ENCODE results near the gene SLCO2A1. TPM values are rescaled to one million over a fixed set of nuclear protein-coding genes. Genes with fewer than 3 reads are reported as not detected.
"Not testable (repeated sequence)": the region's sequence is repeated elsewhere in the genome, so short reads cannot be mapped to it uniquely, and the experiment has no call there.

Gene SLCO2A1
- polyA plus RNA-seq, 1 donor (not counting 4 experiments of a cell fraction or from before 2014, with no cell fraction given), result 0.80 TPM

DNA sequence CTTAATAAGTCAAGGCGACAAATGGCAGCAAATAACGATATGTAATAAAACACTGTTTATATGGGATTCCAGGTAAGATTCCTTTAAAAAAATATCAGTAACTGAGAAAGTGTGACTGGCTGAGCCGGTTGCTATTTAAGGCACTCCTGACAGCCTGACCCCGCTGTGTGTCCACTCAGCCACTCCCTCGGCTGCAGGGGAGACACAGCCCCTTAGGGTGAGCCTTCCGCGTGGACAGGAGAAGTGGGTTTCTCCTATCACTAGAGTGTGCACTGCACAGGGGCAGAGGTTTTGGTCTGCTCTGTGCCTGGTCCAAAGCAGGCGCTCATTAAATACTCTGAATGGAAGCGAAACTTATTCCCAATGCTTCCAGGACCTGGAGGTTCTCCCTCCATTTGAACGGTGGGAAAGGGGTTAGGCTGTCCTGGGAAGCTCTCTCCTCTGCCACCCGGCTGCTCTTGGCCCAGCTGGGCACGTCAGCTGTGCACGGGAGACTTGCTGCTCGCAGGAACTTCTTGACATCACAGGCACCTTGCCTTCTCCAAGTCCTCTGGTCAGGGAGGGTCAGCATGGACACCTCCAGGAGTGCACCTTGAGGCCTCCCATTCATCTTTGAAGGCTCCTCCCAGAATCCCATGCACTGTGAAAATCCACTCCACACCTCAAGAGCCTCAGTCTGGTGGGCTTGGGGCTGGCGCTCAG is 43.3 kb upstream of the SLCO2A1 start:
- Histone ChIP-seq H4K20me1 (ENCODE audit: control insufficient read depth, extremely low read depth, insufficient read depth, low read length) (no peaks in the 10 kb centered on the region), H2AFZ (ENCODE audit: control insufficient read depth, low read length) (no peak overlapping the region), H3K4me1 (ENCODE audit: control insufficient read depth, extremely low read depth, insufficient read depth, low read length) (no peaks in the 10 kb centered on the region), H3K9me1 (ENCODE audit: control insufficient read depth, extremely low read depth, insufficient read depth, low read length) (no peaks in the 10 kb centered on the region), H3K27ac (ENCODE audit: control insufficient read depth, insufficient read depth, low read length) (no peak overlapping the region), H3K9ac (ENCODE audit: control insufficient read depth, extremely low read depth, insufficient read depth, low read length) (no peak overlapping the region), H3K4me3 (ENCODE audit: control insufficient read depth in 2 of 3, extremely low read depth in 1 of 3, insufficient read depth in 2 of 3, low read depth in 1 of 3, low read length in 3 of 3) (no peak overlapping the region), H3K79me2 (ENCODE audit: control insufficient read depth, insufficient read depth, low read length) (no peaks in the 10 kb centered on the region), H3K9me3 (ENCODE audit: control insufficient read depth, low read depth, low read length) (no peaks in the 10 kb centered on the region), H3K4me2 (ENCODE audit: control insufficient read depth, extremely low read depth, insufficient read depth, low read depth, low read length) (no peak overlapping the region), H3K27me3 (ENCODE audit: control insufficient read depth, extremely low read depth, insufficient read depth, low read length) (no peaks in the 10 kb centered on the region), H3K36me3 (ENCODE audit: control insufficient read depth in 2 of 2, extremely low read depth in 1 of 2, insufficient read depth in 2 of 2, low read length in 2 of 2) (no peaks in the 10 kb centered on the region)
- FAIRE-seq, result no peak
- dilution Hi-C loops (cut with MboI; ENCODE audit: extremely low pct_ligation_motif_present, low sequenced_read_pairs), result no loop called here
- TF ChIP-seq EZH2 (IDR thresholded peaks at IDR 0.05; ENCODE audit: low read length), result no peak
- DNase-seq (ENCODE audit: low read depth, low spot score), result no peak

DNA sequence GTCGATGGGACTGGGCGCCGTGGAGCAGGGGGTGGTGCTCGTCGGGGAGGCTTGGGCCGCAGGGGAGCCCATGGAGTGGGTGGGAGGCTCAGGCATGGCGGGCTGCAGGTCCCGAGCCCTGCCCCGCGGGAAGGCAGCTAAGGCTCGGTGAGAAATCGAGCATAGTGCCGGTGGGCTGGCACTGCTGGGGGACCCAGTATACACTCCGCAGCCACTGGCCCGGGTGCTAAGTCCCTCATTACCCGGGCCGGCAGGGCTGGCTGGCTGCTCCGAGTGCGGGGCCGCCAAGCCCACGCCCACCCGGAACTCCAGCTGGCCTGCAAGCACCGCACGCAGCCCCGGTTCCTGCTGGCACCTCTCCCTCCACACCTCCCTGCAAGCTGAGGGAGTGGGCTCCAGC is 40.6 kb upstream of the SLCO2A1 start:
- H3K9me1 ChIP-seq (ENCODE audit: control insufficient read depth, extremely low read depth, insufficient read depth, low read length); H4K20me1 ChIP-seq (ENCODE audit: control insufficient read depth, extremely low read depth, insufficient read depth, low read length); H3K4me3 ChIP-seq (ENCODE audit: control insufficient read depth in 2 of 3, extremely low read depth in 1 of 3, insufficient read depth in 2 of 3, low read depth in 1 of 3, low read length in 3 of 3); dilution Hi-C loops (cut with MboI; ENCODE audit: extremely low pct_ligation_motif_present, low sequenced_read_pairs); FAIRE-seq; H3K27ac ChIP-seq (ENCODE audit: control insufficient read depth, insufficient read depth, low read length); H3K4me1 ChIP-seq (ENCODE audit: control insufficient read depth, extremely low read depth, insufficient read depth, low read length); DNase-seq (ENCODE audit: low read depth, low spot score); H3K9ac ChIP-seq (ENCODE audit: control insufficient read depth, extremely low read depth, insufficient read depth, low read length); H2AFZ ChIP-seq (ENCODE audit: control insufficient read depth, low read length); H3K9me3 ChIP-seq (ENCODE audit: control insufficient read depth, low read depth, low read length); H3K27me3 ChIP-seq (ENCODE audit: control insufficient read depth, extremely low read depth, insufficient read depth, low read length); H3K36me3 ChIP-seq (ENCODE audit: control insufficient read depth in 2 of 2, extremely low read depth in 1 of 2, insufficient read depth in 2 of 2, low read length in 2 of 2); H3K79me2 ChIP-seq (ENCODE audit: control insufficient read depth, insufficient read depth, low read length); H3K4me2 ChIP-seq (ENCODE audit: control insufficient read depth, extremely low read depth, insufficient read depth, low read depth, low read length): not testable (repeated sequence)

DNA sequence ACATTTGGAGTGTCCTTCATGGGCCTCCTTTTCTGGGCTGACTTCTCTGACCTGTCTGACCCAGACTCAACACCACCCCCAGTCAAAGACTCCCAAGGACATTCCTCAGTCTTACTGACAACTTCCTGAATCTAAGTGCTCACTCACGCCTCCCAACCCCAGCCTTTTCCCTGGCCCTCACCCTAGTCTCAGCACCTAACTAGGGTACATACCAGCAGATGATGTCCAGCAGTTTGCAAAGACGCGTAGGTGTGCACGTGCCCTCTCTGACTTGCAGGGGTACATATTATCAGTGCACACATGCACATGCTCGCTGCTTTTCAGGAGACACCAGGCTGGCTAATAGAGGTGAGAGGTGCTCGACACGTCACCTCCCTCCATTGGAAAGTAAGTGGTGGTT is 38.7 kb upstream of the SLCO2A1 start:
- Histone ChIP-seq H3K4me1 (ENCODE audit: control insufficient read depth, extremely low read depth, insufficient read depth, low read length) (no peaks in the 10 kb centered on the region), H3K9me1 (ENCODE audit: control insufficient read depth, extremely low read depth, insufficient read depth, low read length) (no peaks in the 10 kb centered on the region), H3K4me3 (ENCODE audit: control insufficient read depth in 2 of 3, extremely low read depth in 1 of 3, insufficient read depth in 2 of 3, low read depth in 1 of 3, low read length in 3 of 3) (no peak overlapping the region), H3K9ac (ENCODE audit: control insufficient read depth, extremely low read depth, insufficient read depth, low read length) (no peak overlapping the region), H3K27ac (ENCODE audit: control insufficient read depth, insufficient read depth, low read length) (no peak overlapping the region), H3K36me3 (ENCODE audit: control insufficient read depth in 2 of 2, extremely low read depth in 1 of 2, insufficient read depth in 2 of 2, low read length in 2 of 2) (no peaks in the 10 kb centered on the region), H2AFZ (ENCODE audit: control insufficient read depth, low read length) (no peak overlapping the region), H3K79me2 (ENCODE audit: control insufficient read depth, insufficient read depth, low read length) (no peaks in the 10 kb centered on the region), H3K9me3 (ENCODE audit: control insufficient read depth, low read depth, low read length) (no peaks in the 10 kb centered on the region), H3K4me2 (ENCODE audit: control insufficient read depth, extremely low read depth, insufficient read depth, low read depth, low read length) (no peak overlapping the region), H4K20me1 (ENCODE audit: control insufficient read depth, extremely low read depth, insufficient read depth, low read length) (no peaks in the 10 kb centered on the region), H3K27me3 (ENCODE audit: control insufficient read depth, extremely low read depth, insufficient read depth, low read length) (peaks cover 10% of the 10 kb centered on the region)
- dilution Hi-C loops (cut with MboI; ENCODE audit: extremely low pct_ligation_motif_present, low sequenced_read_pairs), result no loop called here
- DNase-seq (ENCODE audit: low read depth, low spot score), result no peak
- TF ChIP-seq EZH2 (IDR thresholded peaks at IDR 0.05; ENCODE audit: low read length), result no peak
- TF ChIP-seq, protein P1, sequence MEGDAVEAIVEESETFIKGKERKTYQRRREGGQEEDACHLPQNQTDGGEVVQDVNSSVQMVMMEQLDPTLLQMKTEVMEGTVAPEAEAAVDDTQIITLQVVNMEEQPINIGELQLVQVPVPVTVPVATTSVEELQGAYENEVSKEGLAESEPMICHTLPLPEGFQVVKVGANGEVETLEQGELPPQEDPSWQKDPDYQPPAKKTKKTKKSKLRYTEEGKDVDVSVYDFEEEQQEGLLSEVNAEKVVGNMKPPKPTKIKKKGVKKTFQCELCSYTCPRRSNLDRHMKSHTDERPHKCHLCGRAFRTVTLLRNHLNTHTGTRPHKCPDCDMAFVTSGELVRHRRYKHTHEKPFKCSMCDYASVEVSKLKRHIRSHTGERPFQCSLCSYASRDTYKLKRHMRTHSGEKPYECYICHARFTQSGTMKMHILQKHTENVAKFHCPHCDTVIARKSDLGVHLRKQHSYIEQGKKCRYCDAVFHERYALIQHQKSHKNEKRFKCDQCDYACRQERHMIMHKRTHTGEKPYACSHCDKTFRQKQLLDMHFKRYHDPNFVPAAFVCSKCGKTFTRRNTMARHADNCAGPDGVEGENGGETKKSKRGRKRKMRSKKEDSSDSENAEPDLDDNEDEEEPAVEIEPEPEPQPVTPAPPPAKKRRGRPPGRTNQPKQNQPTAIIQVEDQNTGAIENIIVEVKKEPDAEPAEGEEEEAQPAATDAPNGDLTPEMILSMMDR (optimal IDR thresholded peaks at IDR 0.05 in 1 of 3, IDR thresholded peaks at IDR 0.05 in 1 of 3, conservative IDR thresholded peaks at IDR 0.05 in 1 of 3; ENCODE audit: extremely low read depth in 1 of 3, insufficient read depth in 2 of 3, low read length in 3 of 3), result no peak
- no peak for FAIRE-seq

Data from keratinocyte (primary cell).